WI38 (cell line): ENCODE data around the gene DNM1L.

ENCODE experiments used
- H3K4me3 ChIP-seq: 2 replicates; pipeline ENCODE4 v1.5.1; 2011; ENCODE audit warnings: low read depth, mild to moderate bottlenecking, control low read depth, low read length
- TF ChIP-seq, protein P1 (sequence below): IDR thresholded peaks from 2 replicates; pipeline ENCODE4 v1.5.1; 2012; ENCODE audit warnings: low read depth, mild to moderate bottlenecking, control low read depth, low read length

DNM1L gene

DNA sequence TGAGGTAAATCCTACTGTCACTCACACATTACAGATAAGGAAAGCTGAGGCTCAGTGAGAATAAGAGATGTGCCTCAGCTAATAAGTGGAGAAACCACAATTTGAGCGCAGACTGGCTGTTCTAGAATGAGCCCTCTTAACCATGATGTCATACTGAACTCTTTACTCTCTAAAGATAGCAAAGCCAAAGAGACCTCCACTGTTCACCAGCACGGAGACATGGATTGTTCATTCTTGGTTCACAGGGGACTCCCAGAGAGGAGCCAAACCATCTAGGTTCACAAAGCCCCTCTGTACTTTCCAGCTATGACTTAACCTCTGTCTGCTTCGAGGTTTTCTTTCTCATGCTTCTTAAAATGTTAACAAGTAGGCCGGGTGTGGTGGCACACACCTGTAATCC is 109.3 kb downstream of the DNM1L start:
- TF ChIP-seq, protein P1, sequence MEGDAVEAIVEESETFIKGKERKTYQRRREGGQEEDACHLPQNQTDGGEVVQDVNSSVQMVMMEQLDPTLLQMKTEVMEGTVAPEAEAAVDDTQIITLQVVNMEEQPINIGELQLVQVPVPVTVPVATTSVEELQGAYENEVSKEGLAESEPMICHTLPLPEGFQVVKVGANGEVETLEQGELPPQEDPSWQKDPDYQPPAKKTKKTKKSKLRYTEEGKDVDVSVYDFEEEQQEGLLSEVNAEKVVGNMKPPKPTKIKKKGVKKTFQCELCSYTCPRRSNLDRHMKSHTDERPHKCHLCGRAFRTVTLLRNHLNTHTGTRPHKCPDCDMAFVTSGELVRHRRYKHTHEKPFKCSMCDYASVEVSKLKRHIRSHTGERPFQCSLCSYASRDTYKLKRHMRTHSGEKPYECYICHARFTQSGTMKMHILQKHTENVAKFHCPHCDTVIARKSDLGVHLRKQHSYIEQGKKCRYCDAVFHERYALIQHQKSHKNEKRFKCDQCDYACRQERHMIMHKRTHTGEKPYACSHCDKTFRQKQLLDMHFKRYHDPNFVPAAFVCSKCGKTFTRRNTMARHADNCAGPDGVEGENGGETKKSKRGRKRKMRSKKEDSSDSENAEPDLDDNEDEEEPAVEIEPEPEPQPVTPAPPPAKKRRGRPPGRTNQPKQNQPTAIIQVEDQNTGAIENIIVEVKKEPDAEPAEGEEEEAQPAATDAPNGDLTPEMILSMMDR, result no peak
- H3K4me3 ChIP-seq, result no peak overlapping the region

DNA sequence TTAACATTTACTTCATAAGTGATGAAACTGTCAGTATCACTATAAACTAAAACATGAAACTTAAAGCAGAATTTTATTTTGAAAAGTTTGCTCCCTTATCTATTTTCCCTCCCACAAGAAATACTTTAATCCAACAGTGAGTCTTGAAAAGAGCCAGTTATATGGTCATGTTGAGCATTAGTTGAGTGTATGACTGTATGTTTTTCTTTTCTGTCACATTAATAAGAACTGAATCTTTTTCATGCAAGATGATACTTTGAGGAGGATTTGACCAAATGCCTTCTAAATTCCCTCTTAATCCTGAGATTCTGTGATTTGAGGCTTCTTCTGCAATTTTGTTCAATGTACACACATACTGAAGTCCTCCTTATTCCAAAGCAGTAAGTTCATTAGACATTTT is 110.3 kb downstream of the DNM1L start:
- H3K4me3 ChIP-seq, result no peak overlapping the region
- TF ChIP-seq, protein P1, result no peak

GRCh38 chr12:32789916-32790315 is 110.8 kb downstream of the DNM1L start:
- TF ChIP-seq, protein P1, result no peak
- H3K4me3 ChIP-seq, result no peak overlapping the region

- TF ChIP-seq, protein P1, result no peak
- H3K4me3 ChIP-seq, result no peak overlapping the region
These were observed 115.2 kb downstream of the DNM1L start for GRCh38 chr12:32794281-32794680.
